K562 (cell line): ENCODE data around the gene GOLPH3L. TPM values are rescaled to one million over a fixed set of nuclear protein-coding genes. Genes with fewer than 3 reads are reported as not detected.

ENCODE experiments used
- ATF1 ChIP-seq, 2 experiments: fragments of 450-650 bp in 1 of 2; IDR thresholded peaks; 2 replicates each; pipeline ENCODE4 v1.6.1; 2016; ENCODE audit warnings: missing compliant biosample characterization in 1 of 2, missing genetic modification characterization in 1 of 2
- CBX8 ChIP-seq: fragments of 200-600 bp; sonication (generic); IDR thresholded peaks from 2 replicates; pipeline ENCODE4 v1.6.1; 2012; ENCODE audit warnings: borderline replicate concordance, mixed run types, low read depth, mild to moderate bottlenecking, moderate library complexity, mixed read lengths, low read length, control low read depth, inconsistent platforms; ENCODE audit not compliant: poor library complexity, severe bottlenecking; ENCODE audit errors: extremely low read depth
- CREB1 ChIP-seq, 2 experiments: sonication (generic) in 1 of 2; formaldehyde crosslinking in 1 of 2; IDR thresholded peaks; 2 replicates each; pipeline versions ENCODE4 v1.6.1 to v1.8.0; 2012 to 2022; ENCODE audit warnings: inconsistent platforms in 1 of 2, mild to moderate bottlenecking in 1 of 2, missing genetic modification reagents in 1 of 2, moderate library complexity in 1 of 2
- HIVEP1 ChIP-seq: fragments of 250-450 bp; sonication (Bioruptor Pico); IDR thresholded peaks from 2 replicates; pipeline ENCODE4 v1.4.0; 2020; ENCODE audit warnings: mild to moderate bottlenecking
- HOXB6 ChIP-seq: fragments of 250-450 bp; sonication (Bioruptor Pico); IDR thresholded peaks from 2 replicates; pipeline ENCODE4 v1.5.1; 2022; ENCODE audit warnings: mild to moderate bottlenecking, borderline replicate concordance
- KDM2B ChIP-seq: fragments of 250-450 bp; sonication (Bioruptor Pico); IDR thresholded peaks from 2 replicates; pipeline ENCODE4 v1.8.0; 2021; ENCODE audit warnings: mild to moderate bottlenecking, moderate library complexity
- KDM5B ChIP-seq: fragments of 200-600 bp; sonication (generic); IDR thresholded peaks from 2 replicates; pipeline ENCODE4 v1.6.1; 2012; ENCODE audit warnings: low read depth, mild to moderate bottlenecking, moderate library complexity, low read length, control low read depth, inconsistent platforms; ENCODE audit not compliant: insufficient replicate concordance
- MIER1 ChIP-seq: fragments of 450-650 bp; IDR thresholded peaks from 2 replicates; pipeline ENCODE4 v1.6.1; 2016; ENCODE audit warnings: antibody characterized with exemption, mild to moderate bottlenecking, low read depth
- RNF219 ChIP-seq: fragments of 250-450 bp; sonication (Bioruptor Pico); IDR thresholded peaks from 2 replicates; pipeline ENCODE4 v1.5.0; 2022; ENCODE audit warnings: mild to moderate bottlenecking
- SLC30A9 ChIP-seq: fragments of 250-450 bp; sonication (Bioruptor Pico); IDR thresholded peaks from 2 replicates; pipeline ENCODE4 v1.8.0; 2022; ENCODE audit warnings: mild to moderate bottlenecking, moderate library complexity
- ZBTB11 ChIP-seq, 3 experiments: fragments of 200-800 bp in 1 of 3; fragments of 250-450 bp in 1 of 3; fragments of 450-650 bp in 1 of 3; sonication (Bioruptor Pico) in 1 of 3; sonication (Bioruptor generic) in 1 of 3; formaldehyde crosslinking in 1 of 3; IDR thresholded peaks; 2 replicates each; pipeline versions ENCODE4 v1.6.1 to v1.8.0; 2016 to 2022; ENCODE audit warnings: mild to moderate bottlenecking in 2 of 3, missing genetic modification characterization in 2 of 3, missing compliant biosample characterization in 1 of 3, moderate library complexity in 1 of 3
- ZNF23 ChIP-seq: fragments of 250-450 bp; sonication (Bioruptor Pico); IDR thresholded peaks from 2 replicates; pipeline ENCODE4 v1.4.0; 2020; ENCODE audit warnings: mild to moderate bottlenecking
- ZNF384 ChIP-seq: IDR thresholded peaks from 2 replicates; pipeline ENCODE4 v1.6.1; 2012; ENCODE audit warnings: low read depth, low read length, improper control_type of control experiment
- ZNF41 ChIP-seq: fragments of 250-450 bp; sonication (Bioruptor Pico); conservative IDR thresholded peaks from 2 replicates; pipeline ENCODE4 v1.4.0; 2020; ENCODE audit warnings: mild to moderate bottlenecking
- ZNF584 ChIP-seq: fragments of 200-800 bp; sonication (Bioruptor generic); IDR thresholded peaks from 2 replicates; pipeline ENCODE4 v1.6.1; 2016; ENCODE audit warnings: low read depth, mild to moderate bottlenecking, missing genetic modification characterization, missing compliant biosample characterization
- ZNF586 ChIP-seq: fragments of 450-650 bp; formaldehyde crosslinking; conservative IDR thresholded peaks from 2 replicates; pipeline ENCODE4 v1.4.0; 2020; ENCODE audit warnings: mild to moderate bottlenecking, moderate library complexity
- polyA plus RNA-seq, 8 experiments: library from polyadenylated mRNA; depleted of rRNA in 4 of 8; stranded (reverse) in 5 of 8; unstranded in 3 of 8; fragments of >200 nt; fragmentation: Nextera tagmentation in 2 of 8; fragmentation: Illumina TruSeq in 1 of 8; extraction: Ambion mirVana in 2 of 8; extraction: Trizol in 1 of 8; gene quantifications; 2 replicates each; pipeline versions ENCODE4 v1.2.1 to v1.2.3, GENCODE V29; 2011 to 2014; ENCODE audit warnings: inconsistent platforms in 1 of 8, missing spikeins in 1 of 8
- total RNA-seq, 7 experiments: library from RNA; depleted of rRNA in 6 of 7; stranded (reverse); fragments of >200 nt in 6 of 7; fragmentation: Illumina TruSeq in 2 of 7; extraction: Trizol in 2 of 7; gene quantifications; 2 replicates each; pipeline versions ENCODE4 v1.2.1 to v1.2.3, GENCODE V29; 2011 to 2021; ENCODE audit warnings: low replicate concordance in 1 of 7
- TF ChIP-seq, protein P1 (sequence below): conservative IDR thresholded peaks from 2 replicates; pipeline ENCODE4 v1.6.1; 2011; ENCODE audit warnings: low read depth, mild to moderate bottlenecking, low read length; ENCODE audit not compliant: control insufficient read depth
- TF ChIP-seq, protein P2 (sequence below): fragments of 250-450 bp; sonication (Bioruptor Pico); IDR thresholded peaks from 2 replicates; pipeline ENCODE4 v1.5.0; 2021

GOLPH3L gene
- total and polyA plus RNA-seq, 9 of the 15 experiments (the other 6 are each of a cell fraction or from before 2014, with no cell fraction given), result 8.1 to 42.1 (median 21.6) TPM

GRCh38 chr1:150613061-150613920 is 83.7 kb downstream of the GOLPH3L start (continued):
- no peak for TF ChIP-seq ZNF384
- TF ChIP-seq HOXB6 (CRISPR knock-in tag), result no peak
- no peak for TF ChIP-seq SLC30A9 (CRISPR knock-in tag)
- no peak; the same call in 1 of the 2 replicates for TF ChIP-seq ZNF41
- TF ChIP-seq ZNF23, result peak; percentile 18; the same call in 1 of the 2 replicates
- no peak for TF ChIP-seq KDM5B
- no peak for TF ChIP-seq ZNF586
- TF ChIP-seq CREB1 (IDR thresholded peaks at IDR 0.05), result no peak
- TF ChIP-seq CREB1 (CRISPR knock-in tag; IDR thresholded peaks at IDR 0.05), result no peak
- no peak for TF ChIP-seq MIER1
- TF ChIP-seq CBX8, result no peak
- TF ChIP-seq, protein P1, sequence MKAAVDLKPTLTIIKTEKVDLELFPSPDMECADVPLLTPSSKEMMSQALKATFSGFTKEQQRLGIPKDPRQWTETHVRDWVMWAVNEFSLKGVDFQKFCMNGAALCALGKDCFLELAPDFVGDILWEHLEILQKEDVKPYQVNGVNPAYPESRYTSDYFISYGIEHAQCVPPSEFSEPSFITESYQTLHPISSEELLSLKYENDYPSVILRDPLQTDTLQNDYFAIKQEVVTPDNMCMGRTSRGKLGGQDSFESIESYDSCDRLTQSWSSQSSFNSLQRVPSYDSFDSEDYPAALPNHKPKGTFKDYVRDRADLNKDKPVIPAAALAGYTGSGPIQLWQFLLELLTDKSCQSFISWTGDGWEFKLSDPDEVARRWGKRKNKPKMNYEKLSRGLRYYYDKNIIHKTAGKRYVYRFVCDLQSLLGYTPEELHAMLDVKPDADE, result no peak
- TF ChIP-seq RNF219 (CRISPR knock-in tag), result no peak
- TF ChIP-seq ATF1 (CRISPR knock-in tag; IDR thresholded peaks at IDR 0.05), result no peak
- TF ChIP-seq ATF1 (tag; IDR thresholded peaks at IDR 0.05), result peak; percentile 66
- TF ChIP-seq, protein P2, sequence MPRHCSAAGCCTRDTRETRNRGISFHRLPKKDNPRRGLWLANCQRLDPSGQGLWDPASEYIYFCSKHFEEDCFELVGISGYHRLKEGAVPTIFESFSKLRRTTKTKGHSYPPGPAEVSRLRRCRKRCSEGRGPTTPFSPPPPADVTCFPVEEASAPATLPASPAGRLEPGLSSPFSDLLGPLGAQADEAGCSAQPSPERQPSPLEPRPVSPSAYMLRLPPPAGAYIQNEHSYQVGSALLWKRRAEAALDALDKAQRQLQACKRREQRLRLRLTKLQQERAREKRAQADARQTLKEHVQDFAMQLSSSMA, result no peak
- no peak for TF ChIP-seq HIVEP1 (CRISPR knock-in tag)
- TF ChIP-seq KDM2B (CRISPR knock-in tag), result no peak
- peak; percentile 95 for TF ChIP-seq ZNF584 (CRISPR knock-in tag)
- TF ChIP-seq ZBTB11 (CRISPR knock-in tag; IDR thresholded peaks at IDR 0.05), result no peak; a peak in 1 of 6 replicates
